Testis (tissue), 2 donors: Measurements from ENCODE around the gene IFTAP.

ENCODE experiments used
- POLR2A ChIP-seq: fragments of 450-650 bp; IDR thresholded peaks from one replicate; pipeline ENCODE4 v1.6.1; 2017; ENCODE audit warnings: antibody characterized with exemption, mild to moderate bottlenecking, moderate library complexity
- TF ChIP-seq, protein P1 (sequence below), 3 experiments: fragments of 450-650 bp in 2 of 3; fragments of 200-600 bp in 1 of 3; sonication (generic) in 1 of 3; IDR thresholded peaks; one replicate each; pipeline ENCODE4 v1.5.1; 2016 to 2019; ENCODE audit warnings: antibody characterized with exemption in 3 of 3, mild to moderate bottlenecking in 2 of 3, moderate library complexity in 1 of 3

DNA sequence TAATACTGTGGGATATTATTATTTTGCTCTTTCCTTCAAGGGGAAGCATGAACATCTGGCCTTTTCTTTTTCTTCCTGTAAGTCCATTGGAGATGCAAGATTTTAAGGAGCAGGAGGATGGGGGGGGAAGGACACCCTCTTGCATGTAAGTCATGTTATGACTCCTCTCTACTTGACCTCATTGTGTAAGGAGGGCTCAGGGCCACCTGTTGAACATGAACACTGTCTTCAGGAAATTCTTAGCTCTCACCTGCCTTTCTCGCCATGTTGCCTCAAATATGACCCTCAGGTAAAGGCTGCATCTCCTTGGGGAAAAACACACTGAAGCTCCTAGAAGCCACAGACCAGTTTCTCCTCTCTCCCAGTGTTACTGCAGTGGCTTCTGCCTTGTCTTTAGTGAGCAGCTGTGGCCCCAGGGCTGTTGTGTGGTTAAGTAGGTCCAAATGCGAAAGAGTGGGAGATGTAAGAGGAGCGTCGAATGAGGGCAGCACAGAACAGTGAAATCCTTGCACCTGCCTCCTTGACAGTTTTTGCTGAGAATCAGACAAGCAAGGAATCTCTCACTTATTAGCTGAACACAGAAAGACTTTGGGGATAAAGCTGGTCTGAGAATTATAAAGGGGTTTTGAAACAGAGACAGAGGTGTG lies 27.8 kb upstream of the IFTAP start:
- TF ChIP-seq, protein P1, sequence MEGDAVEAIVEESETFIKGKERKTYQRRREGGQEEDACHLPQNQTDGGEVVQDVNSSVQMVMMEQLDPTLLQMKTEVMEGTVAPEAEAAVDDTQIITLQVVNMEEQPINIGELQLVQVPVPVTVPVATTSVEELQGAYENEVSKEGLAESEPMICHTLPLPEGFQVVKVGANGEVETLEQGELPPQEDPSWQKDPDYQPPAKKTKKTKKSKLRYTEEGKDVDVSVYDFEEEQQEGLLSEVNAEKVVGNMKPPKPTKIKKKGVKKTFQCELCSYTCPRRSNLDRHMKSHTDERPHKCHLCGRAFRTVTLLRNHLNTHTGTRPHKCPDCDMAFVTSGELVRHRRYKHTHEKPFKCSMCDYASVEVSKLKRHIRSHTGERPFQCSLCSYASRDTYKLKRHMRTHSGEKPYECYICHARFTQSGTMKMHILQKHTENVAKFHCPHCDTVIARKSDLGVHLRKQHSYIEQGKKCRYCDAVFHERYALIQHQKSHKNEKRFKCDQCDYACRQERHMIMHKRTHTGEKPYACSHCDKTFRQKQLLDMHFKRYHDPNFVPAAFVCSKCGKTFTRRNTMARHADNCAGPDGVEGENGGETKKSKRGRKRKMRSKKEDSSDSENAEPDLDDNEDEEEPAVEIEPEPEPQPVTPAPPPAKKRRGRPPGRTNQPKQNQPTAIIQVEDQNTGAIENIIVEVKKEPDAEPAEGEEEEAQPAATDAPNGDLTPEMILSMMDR (IDR thresholded peaks at IDR 0.05): no peak
- TF ChIP-seq POLR2A: no peak
